ENCODE measurements around the gene MORN5.

GRCh38 chr9:122219856-122220672, 60.4 kb downstream of the MORN5 start:
- no peak for TF ChIP-seq CTCF (IDR thresholded peaks at IDR 0.05 in 8 of 11, conservative IDR thresholded peaks at IDR 0.05 in 3 of 11)
- TF ChIP-seq POLR2AphosphoS5 (IDR thresholded peaks at IDR 0.05): peak in 1 of 3 donors; percentile 34
- TF ChIP-seq POLR2A (IDR thresholded peaks at IDR 0.05): no peak

Data from spleen (tissue), 7 donors.